Skeletal muscle tissue (tissue), 4 donors: ENCODE results near the gene FBRSL1. TPM values are rescaled to one million over a fixed set of nuclear protein-coding genes. Genes with fewer than 3 reads are reported as not detected.

ENCODE experiments used
- H3K27ac ChIP-seq: one replicate; pipeline ENCODE4 v1.7.0; 2013; ENCODE audit warnings: mild to moderate bottlenecking, low read depth, low read length, inconsistent platforms
- H3K27me3 ChIP-seq, 3 donors: one replicate each; pipeline ENCODE4 v1.7.0; 2013; ENCODE audit warnings: low read length in 3 of 3; ENCODE audit not compliant: control insufficient read depth in 3 of 3, insufficient read depth in 3 of 3
- H3K36me3 ChIP-seq, 3 donors: one replicate each; pipeline ENCODE4 v1.7.0; 2013; ENCODE audit warnings: low read length in 3 of 3; ENCODE audit not compliant: control insufficient read depth in 3 of 3, insufficient read depth in 3 of 3
- H3K4me1 ChIP-seq, 3 donors: one replicate each; pipeline ENCODE4 v1.7.0; 2013; ENCODE audit warnings: low read length in 3 of 3, mild to moderate bottlenecking in 3 of 3; ENCODE audit not compliant: control insufficient read depth in 3 of 3, insufficient read depth in 3 of 3
- H3K4me3 ChIP-seq, 3 donors: one replicate each; pipeline ENCODE4 v1.7.0; 2013; ENCODE audit warnings: low read length in 3 of 3
- H3K9ac ChIP-seq, 3 donors: one replicate each; pipeline ENCODE4 v1.7.0; 2013; ENCODE audit warnings: low read length in 3 of 3, mild to moderate bottlenecking in 3 of 3, moderate library complexity in 2 of 3, low read depth in 1 of 3
- H3K9me3 ChIP-seq, 3 donors: one replicate each; pipeline ENCODE4 v1.7.0; 2013; ENCODE audit warnings: low read length in 3 of 3; ENCODE audit not compliant: control insufficient read depth in 3 of 3
- total RNA-seq: library from RNA; depleted of rRNA; stranded (reverse); fragments of >200 nt; gene quantifications from one replicate; pipeline ENCODE4 v1.2.3, GENCODE V29; 2014
- donor health status: Osteomylitis.

The FBRSL1 gene
- total RNA-seq, 1 donor from 2014 or later: 6.8 TPM

DNA sequence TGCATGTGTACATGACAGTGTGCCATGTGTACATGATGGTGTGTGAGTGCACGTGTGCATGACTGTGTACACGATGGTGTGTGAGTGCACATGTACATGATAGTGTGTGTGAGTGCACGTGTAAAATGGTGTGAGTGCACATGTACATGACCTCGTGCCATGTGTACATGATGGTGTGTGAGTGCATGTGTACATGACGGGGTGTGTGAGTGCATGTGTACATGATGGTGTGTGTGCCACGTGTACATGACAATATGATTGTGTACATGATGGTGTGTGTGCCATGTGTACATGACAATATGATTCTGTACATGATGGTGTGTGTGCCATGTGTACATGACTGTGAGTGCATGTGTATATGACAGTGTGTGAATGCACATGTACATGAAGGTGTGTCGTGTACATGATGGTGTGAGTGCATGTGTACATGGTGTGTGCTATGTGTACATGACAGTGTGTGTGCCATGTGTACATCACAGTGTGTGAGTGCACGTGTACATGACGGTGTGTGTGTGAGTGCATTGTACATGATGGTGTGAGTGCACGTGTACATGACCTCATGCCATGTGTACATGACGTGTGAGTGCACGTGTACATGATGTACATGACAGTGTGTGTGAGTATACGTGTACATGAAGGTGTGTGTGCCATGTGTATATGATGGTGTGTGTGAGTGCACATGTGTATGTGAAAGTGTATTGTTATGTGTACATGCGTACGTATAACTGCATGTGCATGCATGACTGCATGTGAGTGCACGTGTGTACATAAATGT, 46.3 kb downstream of the FBRSL1 start:
- no peak overlapping the region for H3K4me3 ChIP-seq
- H3K27ac ChIP-seq: no peak overlapping the region
- no peaks in the 10 kb centered on the region for H3K4me1 ChIP-seq
- no peaks in the 10 kb centered on the region for H3K27me3 ChIP-seq
- no peaks in the 10 kb centered on the region for H3K9me3 ChIP-seq
- no peak overlapping the region for H3K9ac ChIP-seq
- H3K36me3 ChIP-seq: peaks cover 0 to 2% (median 2%) of the 10 kb centered on the region in 3 donors

- no peak overlapping the region for H3K4me3 ChIP-seq
- no peaks in the 10 kb centered on the region for H3K9me3 ChIP-seq
- H3K4me1 ChIP-seq: no peaks in the 10 kb centered on the region
- no peak overlapping the region for H3K27ac ChIP-seq
- H3K27me3 ChIP-seq: no peaks in the 10 kb centered on the region
- no peak overlapping the region for H3K9ac ChIP-seq
- H3K36me3 ChIP-seq: peaks cover 0 to 2% (median 0%) of the 10 kb centered on the region in 3 donors
Measured at GRCh38 chr12:132537049-132537448, 47.1 kb downstream of the FBRSL1 start.

DNA sequence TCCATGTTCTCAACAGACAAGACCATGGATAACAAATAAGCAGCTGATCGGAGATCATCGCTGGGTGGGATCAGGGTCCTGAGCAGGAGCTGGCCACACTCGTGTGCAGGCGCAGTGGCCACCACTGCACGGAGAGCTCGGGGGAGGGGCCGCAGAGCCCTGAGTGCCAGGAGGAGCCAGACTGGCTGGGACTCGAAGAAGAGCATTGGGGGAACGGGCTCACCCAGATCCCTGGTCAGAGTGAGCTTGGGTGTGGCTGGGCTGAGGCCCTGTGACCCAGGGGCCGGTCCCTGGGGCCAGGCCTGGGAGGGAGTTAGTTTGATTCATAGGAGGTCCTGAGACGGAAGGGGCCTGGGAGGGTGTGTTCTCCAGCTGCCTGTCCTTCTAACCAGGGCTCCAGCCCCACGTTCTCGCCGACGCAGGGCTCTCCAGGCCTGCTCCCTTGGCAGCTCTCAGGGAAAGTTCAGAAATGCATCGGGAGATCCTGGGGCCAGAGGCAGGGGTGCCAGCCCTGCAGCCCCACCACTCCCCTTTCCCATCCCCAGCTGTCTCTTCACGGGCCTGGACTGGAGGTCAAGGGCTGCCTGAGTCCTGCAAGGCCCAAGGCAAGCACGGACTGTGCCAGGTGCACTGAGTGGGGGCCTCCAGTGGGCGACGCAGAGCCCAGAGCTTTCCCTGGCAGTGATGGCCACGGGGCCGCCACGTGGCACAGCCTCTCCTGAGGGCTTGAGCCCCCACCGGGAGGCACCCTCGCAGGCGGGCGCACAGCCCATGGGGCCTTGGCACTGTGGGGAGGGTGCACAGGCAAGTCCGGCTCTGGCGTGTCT, 48.1 kb downstream of the FBRSL1 start:
- Histone ChIP-seq H3K27ac (no peak overlapping the region), H3K9ac (no peak overlapping the region), H3K9me3 (no peaks in the 10 kb centered on the region), H3K36me3 (peaks cover 0 to 2% (median 0%) of the 10 kb centered on the region in 3 donors), H3K4me3 (no peak overlapping the region), H3K4me1 (no peaks in the 10 kb centered on the region), H3K27me3 (no peaks in the 10 kb centered on the region)

DNA sequence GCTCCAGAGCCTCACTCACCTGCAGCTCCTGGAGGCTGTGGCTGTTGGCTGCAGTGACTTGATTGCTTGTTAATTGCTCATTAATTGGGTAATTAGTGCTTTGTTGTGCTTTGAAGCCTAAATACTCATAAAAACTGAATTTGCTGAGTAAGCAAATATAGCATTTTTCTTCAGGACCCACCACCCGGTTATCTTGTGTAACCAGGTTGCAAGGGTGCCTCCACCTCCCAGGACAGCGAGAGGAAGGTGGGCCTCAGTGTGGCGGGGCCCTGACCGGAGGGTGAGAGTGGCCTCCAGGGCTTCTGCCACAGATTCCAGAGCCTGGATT, 48.7 kb downstream of the FBRSL1 start:
- Histone ChIP-seq H3K4me3 (no peak overlapping the region), H3K9me3 (no peaks in the 10 kb centered on the region), H3K9ac (no peak overlapping the region), H3K27ac (no peak overlapping the region), H3K36me3 (peaks cover 0 to 4% (median 0%) of the 10 kb centered on the region in 3 donors), H3K27me3 (no peaks in the 10 kb centered on the region), H3K4me1 (no peaks in the 10 kb centered on the region)

DNA sequence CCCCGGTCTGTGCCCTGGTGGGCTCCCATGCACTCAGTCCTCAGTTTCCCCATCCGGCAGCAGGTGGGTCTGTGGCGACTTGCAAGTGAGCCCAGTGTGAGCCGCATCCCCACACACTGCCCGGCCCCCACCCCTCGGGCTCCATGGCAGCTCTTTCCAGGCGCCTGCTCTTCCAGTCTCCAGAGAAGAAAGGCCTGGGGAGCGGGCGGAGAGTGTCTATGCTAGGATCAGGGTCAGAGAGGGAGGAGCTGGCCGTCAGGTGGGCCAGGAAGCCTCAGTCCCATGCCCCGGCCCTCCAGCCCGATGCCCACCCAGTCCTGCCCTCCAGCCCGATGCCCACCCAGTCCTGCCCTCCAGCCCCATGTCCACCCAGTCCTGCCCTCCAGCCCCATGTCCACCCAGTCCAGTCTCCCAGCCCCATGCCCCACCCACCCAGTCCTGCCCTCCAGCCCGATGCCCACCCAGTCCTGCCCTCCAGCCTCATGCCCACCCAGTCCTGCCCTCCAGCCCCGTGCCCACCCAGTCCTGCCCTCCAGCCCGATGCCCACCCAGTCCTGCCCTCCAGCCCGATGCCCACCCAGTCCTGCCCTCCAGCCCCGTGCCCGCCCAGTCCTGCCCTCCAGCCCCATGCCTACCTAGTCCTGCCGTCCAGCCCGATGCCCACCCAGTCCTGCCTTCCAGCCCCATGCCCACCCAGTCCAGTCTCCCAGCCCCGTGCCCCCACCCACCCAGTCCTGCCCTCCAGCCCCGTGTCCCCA, 49.2 kb downstream of the FBRSL1 start:
- H3K27ac ChIP-seq: no peak overlapping the region
- H3K9me3 ChIP-seq: no peaks in the 10 kb centered on the region
- no peaks in the 10 kb centered on the region for H3K4me1 ChIP-seq
- H3K27me3 ChIP-seq: no peaks in the 10 kb centered on the region
- no peak overlapping the region for H3K9ac ChIP-seq
- H3K36me3 ChIP-seq: peaks cover 0 to 4% (median 0%) of the 10 kb centered on the region in 3 donors
- H3K4me3 ChIP-seq: no peak overlapping the region

GRCh38 chr12:132540436-132540835, 50.5 kb downstream of the FBRSL1 start:
- Histone ChIP-seq H3K9ac (no peak overlapping the region), H3K4me1 (no peaks in the 10 kb centered on the region), H3K4me3 (no peak overlapping the region), H3K27ac (no peak overlapping the region), H3K27me3 (no peaks in the 10 kb centered on the region), H3K9me3 (no peaks in the 10 kb centered on the region), H3K36me3 (peaks cover 0 to 8% (median 5%) of the 10 kb centered on the region in 3 donors)

DNA sequence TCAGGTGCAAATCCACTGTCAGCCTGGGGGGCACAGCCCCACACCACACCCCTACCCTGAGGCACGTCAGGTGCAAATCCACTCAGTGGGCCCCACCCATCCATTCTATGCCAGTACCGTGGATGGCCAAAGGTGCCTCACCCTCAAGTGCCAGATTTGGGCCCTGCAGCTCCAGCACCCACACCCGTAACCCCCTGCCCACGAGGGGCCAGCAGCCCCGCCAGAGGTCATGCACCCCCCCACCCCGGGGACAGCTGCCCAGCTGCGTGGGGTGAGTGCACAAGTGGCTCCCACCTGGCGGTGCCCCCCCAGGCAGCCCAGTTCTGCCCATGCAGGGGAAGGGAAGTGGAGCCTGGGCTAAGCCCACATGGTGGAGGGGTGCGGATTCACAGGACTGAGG, 51.2 kb downstream of the FBRSL1 start:
- H3K27me3 ChIP-seq: no peaks in the 10 kb centered on the region
- no peaks in the 10 kb centered on the region for H3K4me1 ChIP-seq

DNA sequence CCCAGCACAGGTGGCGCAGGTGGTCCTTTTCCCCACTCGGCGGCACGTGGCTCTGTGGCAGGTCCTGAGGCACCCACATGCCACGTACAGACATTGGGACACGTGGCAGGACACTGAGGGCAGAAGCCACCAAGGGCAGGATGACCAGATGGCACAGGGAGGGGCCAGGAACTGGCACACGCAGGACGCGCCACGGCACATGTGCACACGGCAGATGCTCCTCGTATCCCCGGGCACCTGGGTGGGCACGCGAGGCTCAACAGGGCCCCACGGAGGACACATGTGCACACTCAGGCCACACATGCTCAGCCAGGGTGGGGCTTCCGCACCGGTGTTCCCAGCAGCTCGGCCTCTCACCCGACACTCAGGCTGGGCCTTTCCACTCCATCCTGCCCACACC, 52.0 kb downstream of the FBRSL1 start:
- Histone ChIP-seq H3K36me3 (peaks cover 0 to 8% (median 5%) of the 10 kb centered on the region in 3 donors), H3K4me1 (no peaks in the 10 kb centered on the region), H3K27me3 (no peaks in the 10 kb centered on the region), H3K9me3 (no peaks in the 10 kb centered on the region), H3K27ac (no peak overlapping the region), H3K9ac (no peak overlapping the region), H3K4me3 (no peak overlapping the region)

More for the DNA sequence above, 51.2 kb downstream of the FBRSL1 start:
- H3K9me3 ChIP-seq: no peaks in the 10 kb centered on the region
- no peak overlapping the region for H3K27ac ChIP-seq
- no peak overlapping the region for H3K9ac ChIP-seq
- H3K36me3 ChIP-seq: peaks cover 0 to 8% (median 5%) of the 10 kb centered on the region in 3 donors
- H3K4me3 ChIP-seq: no peak overlapping the region

DNA sequence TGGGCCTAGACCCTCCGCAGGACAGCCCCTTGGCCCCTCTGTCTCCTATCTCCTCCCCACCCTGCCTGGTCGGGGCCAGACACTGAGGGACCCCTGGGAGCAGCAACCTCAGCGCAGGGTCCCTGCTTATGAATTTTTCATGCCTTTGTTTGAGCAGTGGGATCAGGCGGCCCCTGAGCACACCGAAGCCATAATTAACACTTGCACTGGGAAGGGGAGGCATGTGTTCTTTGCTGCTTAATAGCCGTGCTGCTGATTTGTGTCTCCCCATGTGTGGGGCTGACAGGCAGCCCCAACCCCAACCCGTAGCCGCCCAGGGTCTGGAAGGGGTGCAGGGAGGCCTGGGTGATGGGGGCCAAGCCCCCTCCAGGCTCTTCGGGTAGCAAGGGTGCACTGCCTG, 52.7 kb downstream of the FBRSL1 start:
- Histone ChIP-seq H3K9me3 (no peaks in the 10 kb centered on the region), H3K36me3 (peaks cover 0 to 8% (median 5%) of the 10 kb centered on the region in 3 donors), H3K9ac (no peak overlapping the region), H3K4me3 (no peak overlapping the region), H3K27me3 (no peaks in the 10 kb centered on the region), H3K4me1 (no peaks in the 10 kb centered on the region), H3K27ac (no peak overlapping the region)
